ENCODE results near the gene SNPH.

GRCh38 chr20:1326031-1326930 is 60.2 kb downstream of the SNPH start:
- TF ChIP-seq EP300 (IDR thresholded peaks at IDR 0.05; ENCODE audit: borderline replicate concordance) (no peak), NFIC (IDR thresholded peaks at IDR 0.05) (no peak), EGR1 (IDR thresholded peaks at IDR 0.05) (no peak), USF1 (IDR thresholded peaks at IDR 0.05) (no peak), CREB1 (IDR thresholded peaks at IDR 0.05; ENCODE audit: low read depth) (no peak)

All from Ishikawa (cell line).